Measurements from ENCODE around the gene CD7.

- no peak for TF ChIP-seq POU6F1 (CRISPR knock-in tag; IDR thresholded peaks at IDR 0.05; ENCODE audit: borderline replicate concordance, low read depth)
- no peak for TF ChIP-seq ZNF565 (CRISPR knock-in tag; conservative IDR thresholded peaks at IDR 0.05; ENCODE audit: low read depth)
- no peak for TF ChIP-seq RARB (CRISPR knock-in tag; IDR thresholded peaks at IDR 0.05)
- no peak for TF ChIP-seq ZNF70 (CRISPR knock-in tag; IDR thresholded peaks at IDR 0.05)
- no peak for TF ChIP-seq ISL1 (CRISPR knock-in tag; IDR thresholded peaks at IDR 0.05)
- no peak for TF ChIP-seq PATZ1 (CRISPR knock-in tag; IDR thresholded peaks at IDR 0.05; ENCODE audit: borderline replicate concordance)
- TF ChIP-seq GLIS3 (CRISPR knock-in tag; IDR thresholded peaks at IDR 0.05), result no peak
- no peak for TF ChIP-seq CREB5 (CRISPR knock-in tag; IDR thresholded peaks at IDR 0.05; ENCODE audit: low read depth)
- TF ChIP-seq CSRNP3 (CRISPR knock-in tag; IDR thresholded peaks at IDR 0.05), result no peak
- no peak for TF ChIP-seq OSR1 (CRISPR knock-in tag; IDR thresholded peaks at IDR 0.05)
- TF ChIP-seq ZFP3 (CRISPR knock-in tag; IDR thresholded peaks at IDR 0.05), result no peak
- no peak for TF ChIP-seq ESRRG (CRISPR knock-in tag; IDR thresholded peaks at IDR 0.05)
- no peak for TF ChIP-seq TSHZ2 (CRISPR knock-in tag; IDR thresholded peaks at IDR 0.05)
- no peak for TF ChIP-seq SNAI2 (CRISPR knock-in tag; IDR thresholded peaks at IDR 0.05)
These were observed 29.2 kb upstream of the CD7 start for GRCh38 chr17:82346342-82347300.
